ENCODE results near the gene TCEA2.

The TCEA2 gene

GRCh38 chr20:64103871-64104666 is 41.1 kb downstream of the TCEA2 start:
- no peak for DNase-seq
- Histone ChIP-seq H3K27ac (ENCODE audit: low read length, poor library complexity, severe bottlenecking) (no peak overlapping the region), H3K4me3 (ENCODE audit: insufficient read depth in 1 of 2, low read depth in 1 of 2, low read length in 2 of 2) (no peak overlapping the region), H3K9ac (ENCODE audit: low read length) (no peak overlapping the region), H3K27me3 (ENCODE audit: control insufficient read depth in 1 of 2, insufficient read depth in 1 of 2, low read length in 2 of 2) (peaks cover 70 to 75% of the 10 kb centered on the region in 2 experiments), H2BK5ac (ENCODE audit: low read depth, low read length, poor library complexity, severe bottlenecking) (no peak overlapping the region), H3K4me1 (ENCODE audit: control insufficient read depth, insufficient read depth, low read depth, low read length) (peaks cover 21% of the 10 kb centered on the region), H4K91ac (ENCODE audit: low read length) (no peak overlapping the region), H3K14ac (ENCODE audit: low read length in 2 of 2) (no peak overlapping the region), H2BK120ac (ENCODE audit: low read depth, low read length) (no peak overlapping the region), H3K9me3 (ENCODE audit: control insufficient read depth, low read length) (no peaks in the 10 kb centered on the region), H3K79me1 (replicated peaks; ENCODE audit: low read length, poor library complexity, severe bottlenecking) (no peaks in the 10 kb centered on the region), H3K36me3 (ENCODE audit: control insufficient read depth in 1 of 2, insufficient read depth in 2 of 2, low read depth in 1 of 2, low read length in 2 of 2) (peaks cover 0 to under 1% of the 10 kb centered on the region in 2 experiments), H2BK15ac (ENCODE audit: low read depth, poor library complexity, severe bottlenecking) (no peak overlapping the region), H3K18ac (ENCODE audit: low read depth in 1 of 2, low read length in 2 of 2) (no peak overlapping the region), H4K8ac (ENCODE audit: low read length) (no peak overlapping the region), H3K4ac (ENCODE audit: low read depth in 1 of 2, low read length in 2 of 2) (no peak overlapping the region), H3K23ac (ENCODE audit: low read length in 2 of 2) (no peak overlapping the region), H2AK5ac (ENCODE audit: low read length, severe bottlenecking) (no peak overlapping the region), H3K4me2 (ENCODE audit: low read length, poor library complexity, severe bottlenecking) (no peak overlapping the region), H2AFZ (ENCODE audit: low read depth, low read length) (no peak overlapping the region), H2BK12ac (ENCODE audit: low read length in 2 of 2) (no peak overlapping the region)
- WGBS: 81% methylated on average over 20 of the region's 20 CpGs

GRCh38 chr20:64104667-64105451 is 41.9 kb downstream of the TCEA2 start:
- Histone ChIP-seq H3K36me3 (ENCODE audit: control insufficient read depth in 1 of 2, insufficient read depth in 2 of 2, low read depth in 1 of 2, low read length in 2 of 2) (no peaks in the 10 kb centered on the region), H3K4me3 (ENCODE audit: insufficient read depth in 1 of 2, low read depth in 1 of 2, low read length in 2 of 2) (peak overlapping the region in 1 of 2 experiments; percentile 30), H3K18ac (ENCODE audit: low read depth in 1 of 2, low read length in 2 of 2) (no peak overlapping the region), H3K79me1 (replicated peaks; ENCODE audit: low read length, poor library complexity, severe bottlenecking) (no peaks in the 10 kb centered on the region), H2BK120ac (ENCODE audit: low read depth, low read length) (no peak overlapping the region), H3K27me3 (ENCODE audit: control insufficient read depth in 1 of 2, insufficient read depth in 1 of 2, low read length in 2 of 2) (peaks cover 64 to 79% of the 10 kb centered on the region in 2 experiments), H3K4me2 (ENCODE audit: low read length, poor library complexity, severe bottlenecking) (no peak overlapping the region), H3K14ac (ENCODE audit: low read length in 2 of 2) (no peak overlapping the region), H2AFZ (ENCODE audit: low read depth, low read length) (no peak overlapping the region), H3K9me3 (ENCODE audit: control insufficient read depth, low read length) (no peaks in the 10 kb centered on the region), H2BK15ac (ENCODE audit: low read depth, poor library complexity, severe bottlenecking) (no peak overlapping the region), H3K27ac (ENCODE audit: low read length, poor library complexity, severe bottlenecking) (no peak overlapping the region), H4K8ac (ENCODE audit: low read length) (no peak overlapping the region), H3K4ac (ENCODE audit: low read depth in 1 of 2, low read length in 2 of 2) (no peak overlapping the region), H2BK5ac (ENCODE audit: low read depth, low read length, poor library complexity, severe bottlenecking) (no peak overlapping the region), H2BK12ac (ENCODE audit: low read length in 2 of 2) (no peak overlapping the region), H3K9ac (ENCODE audit: low read length) (no peak overlapping the region), H4K91ac (ENCODE audit: low read length) (no peak overlapping the region), H2AK5ac (ENCODE audit: low read length, severe bottlenecking) (no peak overlapping the region), H3K23ac (ENCODE audit: low read length in 2 of 2) (no peak overlapping the region), H3K4me1 (ENCODE audit: control insufficient read depth, insufficient read depth, low read depth, low read length) (peaks cover 21% of the 10 kb centered on the region)
- WGBS: 91% methylated on average over 22 of the region's 25 CpGs
- no peak for DNase-seq

GRCh38 chr20:64105846-64106434 is 42.9 kb downstream of the TCEA2 start:
- H2BK5ac ChIP-seq (ENCODE audit: low read depth, low read length, poor library complexity, severe bottlenecking): no peak overlapping the region
- no peak overlapping the region for H3K18ac ChIP-seq (ENCODE audit: low read depth in 1 of 2, low read length in 2 of 2)
- H2BK120ac ChIP-seq (ENCODE audit: low read depth, low read length): no peak overlapping the region
- WGBS: 93% methylated on average over 39 of the region's 39 CpGs
- peaks cover 21% of the 10 kb centered on the region for H3K4me1 ChIP-seq (ENCODE audit: control insufficient read depth, insufficient read depth, low read depth, low read length)
- H2BK15ac ChIP-seq (ENCODE audit: low read depth, poor library complexity, severe bottlenecking): no peak overlapping the region
- no peak overlapping the region for H3K4me3 ChIP-seq (ENCODE audit: insufficient read depth in 1 of 2, low read depth in 1 of 2, low read length in 2 of 2)
- H3K23ac ChIP-seq (ENCODE audit: low read length in 2 of 2): no peak overlapping the region
- H3K9ac ChIP-seq (ENCODE audit: low read length): no peak overlapping the region
- DNase-seq: no peak
- H3K4me2 ChIP-seq (ENCODE audit: low read length, poor library complexity, severe bottlenecking): no peak overlapping the region
- no peaks in the 10 kb centered on the region for H3K79me1 ChIP-seq (replicated peaks; ENCODE audit: low read length, poor library complexity, severe bottlenecking)
- H2AK5ac ChIP-seq (ENCODE audit: low read length, severe bottlenecking): no peak overlapping the region
- no peaks in the 10 kb centered on the region for H3K9me3 ChIP-seq (ENCODE audit: control insufficient read depth, low read length)
- H4K8ac ChIP-seq (ENCODE audit: low read length): no peak overlapping the region
- no peak overlapping the region for H2BK12ac ChIP-seq (ENCODE audit: low read length in 2 of 2)
- no peak overlapping the region for H3K4ac ChIP-seq (ENCODE audit: low read depth in 1 of 2, low read length in 2 of 2)
- H3K27me3 ChIP-seq (ENCODE audit: control insufficient read depth in 1 of 2, insufficient read depth in 1 of 2, low read length in 2 of 2): peaks cover 58 to 74% of the 10 kb centered on the region in 2 experiments
- no peak overlapping the region for H2AFZ ChIP-seq (ENCODE audit: low read depth, low read length)
- H4K91ac ChIP-seq (ENCODE audit: low read length): no peak overlapping the region
- H3K27ac ChIP-seq (ENCODE audit: low read length, poor library complexity, severe bottlenecking): no peak overlapping the region
- H3K14ac ChIP-seq (ENCODE audit: low read length in 2 of 2): no peak overlapping the region
- no peaks in the 10 kb centered on the region for H3K36me3 ChIP-seq (ENCODE audit: control insufficient read depth in 1 of 2, insufficient read depth in 2 of 2, low read depth in 1 of 2, low read length in 2 of 2)

GRCh38 chr20:64106435-64106961 is 43.5 kb downstream of the TCEA2 start:
- H4K8ac ChIP-seq (ENCODE audit: low read length): no peak overlapping the region

More at GRCh38 chr20:64106435-64106961, 43.5 kb downstream of the TCEA2 start:
- Histone ChIP-seq H3K14ac (ENCODE audit: low read length in 2 of 2) (no peak overlapping the region), H2BK15ac (ENCODE audit: low read depth, poor library complexity, severe bottlenecking) (no peak overlapping the region), H3K4me3 (ENCODE audit: insufficient read depth in 1 of 2, low read depth in 1 of 2, low read length in 2 of 2) (no peak overlapping the region), H3K27ac (ENCODE audit: low read length, poor library complexity, severe bottlenecking) (no peak overlapping the region), H3K4me2 (ENCODE audit: low read length, poor library complexity, severe bottlenecking) (no peak overlapping the region), H3K9me3 (ENCODE audit: control insufficient read depth, low read length) (no peaks in the 10 kb centered on the region), H3K18ac (ENCODE audit: low read depth in 1 of 2, low read length in 2 of 2) (no peak overlapping the region), H2AK5ac (ENCODE audit: low read length, severe bottlenecking) (no peak overlapping the region), H2BK12ac (ENCODE audit: low read length in 2 of 2) (no peak overlapping the region), H3K79me1 (replicated peaks; ENCODE audit: low read length, poor library complexity, severe bottlenecking) (no peaks in the 10 kb centered on the region), H3K9ac (ENCODE audit: low read length) (no peak overlapping the region), H3K23ac (ENCODE audit: low read length in 2 of 2) (no peak overlapping the region), H2AFZ (ENCODE audit: low read depth, low read length) (no peak overlapping the region), H3K4ac (ENCODE audit: low read depth in 1 of 2, low read length in 2 of 2) (no peak overlapping the region), H3K36me3 (ENCODE audit: control insufficient read depth in 1 of 2, insufficient read depth in 2 of 2, low read depth in 1 of 2, low read length in 2 of 2) (no peaks in the 10 kb centered on the region), H3K4me1 (ENCODE audit: control insufficient read depth, insufficient read depth, low read depth, low read length) (peaks cover 21% of the 10 kb centered on the region), H4K91ac (ENCODE audit: low read length) (no peak overlapping the region), H2BK5ac (ENCODE audit: low read depth, low read length, poor library complexity, severe bottlenecking) (no peak overlapping the region), H3K27me3 (ENCODE audit: control insufficient read depth in 1 of 2, insufficient read depth in 1 of 2, low read length in 2 of 2) (peaks cover 53 to 69% of the 10 kb centered on the region in 2 experiments), H2BK120ac (ENCODE audit: low read depth, low read length) (no peak overlapping the region)
- DNase-seq: no peak
- WGBS: 94% methylated on average over 28 of the region's 28 CpGs

Measured in mesenchymal stem cell (in vitro differentiated cells and primary cell).